Adrenal gland (tissue), 5 donors: ENCODE results near the gene ANKS6.

ENCODE experiments used
- POLR2A ChIP-seq, 2 donors: fragments of 450-650 bp; IDR thresholded peaks; one replicate each; pipeline ENCODE4 v1.6.1; 2017; ENCODE audit warnings: antibody characterized with exemption in 2 of 2, mild to moderate bottlenecking in 2 of 2, moderate library complexity in 1 of 2
- TF ChIP-seq, protein P1 (sequence below), 6 experiments: fragments of 450-650 bp in 4 of 6; fragments of 200-600 bp in 2 of 6; sonication (generic) in 1 of 6; IDR thresholded peaks; 1 replicate in 5 of 6; 2 replicates in 1 of 6; pipeline versions ENCODE4 v1.5.1 to v1.8.0; 2016 to 2021; ENCODE audit warnings: antibody characterized with exemption in 6 of 6, mild to moderate bottlenecking in 2 of 6, moderate library complexity in 1 of 6
- donor health status: DM: no; HTN: no; CAD: no.

DNA sequence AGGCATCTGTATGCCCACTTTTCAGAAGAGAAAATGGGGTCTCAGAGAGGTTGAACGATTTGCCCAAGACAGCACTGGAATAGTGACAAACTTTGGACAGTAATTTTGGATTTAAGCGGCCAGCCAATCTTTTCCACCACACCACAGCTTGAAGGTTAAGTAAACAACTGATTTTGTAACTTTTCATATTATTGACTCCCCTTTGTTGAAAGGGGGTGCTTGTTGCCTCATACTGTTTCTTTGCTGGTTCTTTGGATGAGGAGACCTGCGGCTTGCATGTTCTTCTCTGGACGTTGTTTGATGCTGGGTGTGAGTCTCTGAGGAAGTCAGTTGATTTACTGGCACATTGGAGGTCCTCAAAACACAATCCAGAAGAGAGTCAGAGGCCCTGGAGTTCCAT is 76.0 kb downstream of the ANKS6 start:
- TF ChIP-seq, protein P1, sequence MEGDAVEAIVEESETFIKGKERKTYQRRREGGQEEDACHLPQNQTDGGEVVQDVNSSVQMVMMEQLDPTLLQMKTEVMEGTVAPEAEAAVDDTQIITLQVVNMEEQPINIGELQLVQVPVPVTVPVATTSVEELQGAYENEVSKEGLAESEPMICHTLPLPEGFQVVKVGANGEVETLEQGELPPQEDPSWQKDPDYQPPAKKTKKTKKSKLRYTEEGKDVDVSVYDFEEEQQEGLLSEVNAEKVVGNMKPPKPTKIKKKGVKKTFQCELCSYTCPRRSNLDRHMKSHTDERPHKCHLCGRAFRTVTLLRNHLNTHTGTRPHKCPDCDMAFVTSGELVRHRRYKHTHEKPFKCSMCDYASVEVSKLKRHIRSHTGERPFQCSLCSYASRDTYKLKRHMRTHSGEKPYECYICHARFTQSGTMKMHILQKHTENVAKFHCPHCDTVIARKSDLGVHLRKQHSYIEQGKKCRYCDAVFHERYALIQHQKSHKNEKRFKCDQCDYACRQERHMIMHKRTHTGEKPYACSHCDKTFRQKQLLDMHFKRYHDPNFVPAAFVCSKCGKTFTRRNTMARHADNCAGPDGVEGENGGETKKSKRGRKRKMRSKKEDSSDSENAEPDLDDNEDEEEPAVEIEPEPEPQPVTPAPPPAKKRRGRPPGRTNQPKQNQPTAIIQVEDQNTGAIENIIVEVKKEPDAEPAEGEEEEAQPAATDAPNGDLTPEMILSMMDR (IDR thresholded peaks at IDR 0.05) = no peak
- no peak for TF ChIP-seq POLR2A (IDR thresholded peaks at IDR 0.05)
